ENCODE measurements around the gene NELL1.

DNA sequence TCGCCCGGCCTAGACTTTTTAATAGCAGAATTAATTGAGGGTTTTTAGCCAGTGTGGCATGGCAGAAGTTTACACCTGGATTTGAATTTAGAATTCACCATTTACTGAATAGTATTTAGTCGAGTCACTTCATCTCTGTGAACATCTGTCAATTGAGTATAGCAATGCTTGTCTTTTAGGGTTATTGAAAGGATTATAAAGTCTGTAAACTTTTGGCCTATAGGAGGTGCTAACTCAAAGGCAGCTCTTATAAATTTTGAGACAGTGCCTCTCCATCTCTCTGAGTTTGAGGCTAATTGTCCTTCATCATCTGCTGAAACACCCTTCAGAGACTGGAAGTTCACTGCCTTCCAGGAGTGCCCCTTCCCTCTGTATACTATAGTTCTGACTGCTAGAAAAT is 205.0 kb downstream of the NELL1 start:
- TF ChIP-seq, protein P1, sequence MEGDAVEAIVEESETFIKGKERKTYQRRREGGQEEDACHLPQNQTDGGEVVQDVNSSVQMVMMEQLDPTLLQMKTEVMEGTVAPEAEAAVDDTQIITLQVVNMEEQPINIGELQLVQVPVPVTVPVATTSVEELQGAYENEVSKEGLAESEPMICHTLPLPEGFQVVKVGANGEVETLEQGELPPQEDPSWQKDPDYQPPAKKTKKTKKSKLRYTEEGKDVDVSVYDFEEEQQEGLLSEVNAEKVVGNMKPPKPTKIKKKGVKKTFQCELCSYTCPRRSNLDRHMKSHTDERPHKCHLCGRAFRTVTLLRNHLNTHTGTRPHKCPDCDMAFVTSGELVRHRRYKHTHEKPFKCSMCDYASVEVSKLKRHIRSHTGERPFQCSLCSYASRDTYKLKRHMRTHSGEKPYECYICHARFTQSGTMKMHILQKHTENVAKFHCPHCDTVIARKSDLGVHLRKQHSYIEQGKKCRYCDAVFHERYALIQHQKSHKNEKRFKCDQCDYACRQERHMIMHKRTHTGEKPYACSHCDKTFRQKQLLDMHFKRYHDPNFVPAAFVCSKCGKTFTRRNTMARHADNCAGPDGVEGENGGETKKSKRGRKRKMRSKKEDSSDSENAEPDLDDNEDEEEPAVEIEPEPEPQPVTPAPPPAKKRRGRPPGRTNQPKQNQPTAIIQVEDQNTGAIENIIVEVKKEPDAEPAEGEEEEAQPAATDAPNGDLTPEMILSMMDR (IDR thresholded peaks at IDR 0.05 in 4 of 5, conservative IDR thresholded peaks at IDR 0.05 in 1 of 5), result no peak
- no peak for TF ChIP-seq POLR2A (IDR thresholded peaks at IDR 0.05)
